OCI-LY3 (cell line): ENCODE measurements around the gene SLC25A51.

ENCODE experiments used
- H2AFZ ChIP-seq: fragments of 200-600, 300-600 bp; shearing (Covaris generic); 2 replicates; pipeline ENCODE4 v1.6.0; 2014; ENCODE audit warnings: antibody characterized with exemption, low read depth, low read length
- H3K27ac ChIP-seq: fragments of 200-600, 300-600 bp; sonication (generic); 2 replicates; pipeline ENCODE4 v1.5.1; 2014; ENCODE audit warnings: mild to moderate bottlenecking, low read length, moderate library complexity, mixed read lengths
- H3K27me3 ChIP-seq: fragments of 200-600, 300-600 bp; sonication (generic); 2 replicates; pipeline ENCODE4 v1.6.1; 2014; ENCODE audit warnings: low read depth, low read length, mixed read lengths
- H3K36me3 ChIP-seq: fragments of 200-600, 300-600 bp; sonication (generic); replicated peaks from 2 replicates; pipeline ENCODE3; 2014; ENCODE audit warnings: low read depth, low read length, mixed read lengths
- H3K4me1 ChIP-seq: fragments of 300-600, 200-600 bp; sonication (generic); 2 replicates; pipeline ENCODE4 v1.6.1; 2014; ENCODE audit warnings: low read length, mixed read lengths
- H3K4me2 ChIP-seq: fragments of 200-600, 300-600 bp; sonication (generic); 2 replicates; pipeline ENCODE4 v1.6.1; 2014; ENCODE audit warnings: low read length, mixed read lengths
- H3K4me3 ChIP-seq: fragments of 300-600, 200-600 bp; sonication (generic); 2 replicates; pipeline ENCODE4 v1.5.1; 2014; ENCODE audit warnings: antibody characterized with exemption, mild to moderate bottlenecking, low read length, moderate library complexity
- H3K79me2 ChIP-seq: fragments of 300-600, 200-600 bp; shearing (Covaris generic); 2 replicates; pipeline ENCODE4 v1.6.1; 2014; ENCODE audit warnings: mild to moderate bottlenecking, low read length, mixed read lengths
- H3K9ac ChIP-seq: fragments of 300-600, 200-600 bp; shearing (Covaris generic); 2 replicates; pipeline ENCODE4 v1.6.0; 2014; ENCODE audit warnings: mild to moderate bottlenecking, low read length, moderate library complexity
- H3K9me3 ChIP-seq: fragments of 200-600, 300-600 bp; shearing (Covaris generic); 2 replicates; pipeline ENCODE4 v1.6.1; 2014; ENCODE audit warnings: low read length, mixed read lengths; ENCODE audit not compliant: insufficient read depth
- H4K20me1 ChIP-seq: fragments of 200-600, 300-600 bp; sonication (generic); 2 replicates; pipeline ENCODE4 v1.6.1; 2016; ENCODE audit warnings: low read length, mixed read lengths; ENCODE audit not compliant: insufficient read depth
- EZH2phosphoT487 ChIP-seq: fragments of 200-600 bp; shearing (Covaris generic); IDR thresholded peaks from 2 replicates; pipeline ENCODE4 v1.6.1; 2018; ENCODE audit warnings: antibody characterized with exemption, mixed run types, low read depth
- TF ChIP-seq, protein P1 (sequence below): fragments of 200-600, 300-600 bp; sonication (generic); IDR thresholded peaks from 2 replicates; pipeline ENCODE4 v1.5.1; 2014; ENCODE audit warnings: antibody characterized with exemption, low read length, low read depth

SLC25A51 gene

DNA sequence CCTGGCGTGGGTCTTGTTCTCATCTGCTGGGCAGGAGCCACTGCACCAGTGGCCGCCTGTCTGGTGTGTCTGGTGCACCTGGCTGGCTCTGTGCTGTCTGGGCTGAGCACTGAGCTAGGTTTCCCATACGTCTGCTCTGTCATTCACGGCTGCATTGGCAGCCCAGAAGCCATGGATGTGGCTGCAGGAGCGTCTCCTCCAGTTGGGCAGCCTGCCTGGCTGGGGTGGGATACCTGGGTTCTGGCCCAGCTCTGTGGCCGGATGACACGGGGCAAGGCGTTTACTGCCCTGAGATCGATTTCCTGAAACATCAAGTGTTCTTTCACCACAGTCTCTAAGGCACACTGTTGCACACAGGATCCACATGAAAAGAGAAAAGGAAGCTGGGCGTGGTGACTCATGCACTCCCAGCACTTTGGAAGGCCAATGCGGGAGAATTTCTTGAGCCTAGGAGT lies 25.5 kb upstream of the SLC25A51 start:
- Histone ChIP-seq H3K9me3 (no peaks in the 10 kb centered on the region), H2AFZ (no peak overlapping the region), H3K36me3 (no peaks in the 10 kb centered on the region), H3K79me2 (no peaks in the 10 kb centered on the region), H3K9ac (no peak overlapping the region), H4K20me1 (no peaks in the 10 kb centered on the region), H3K4me3 (no peak overlapping the region), H3K27me3 (no peaks in the 10 kb centered on the region), H3K4me1 (peaks cover 18% of the 10 kb centered on the region), H3K4me2 (no peak overlapping the region), H3K27ac (no peak overlapping the region)
- TF ChIP-seq EZH2phosphoT487: no peak
- TF ChIP-seq, protein P1, sequence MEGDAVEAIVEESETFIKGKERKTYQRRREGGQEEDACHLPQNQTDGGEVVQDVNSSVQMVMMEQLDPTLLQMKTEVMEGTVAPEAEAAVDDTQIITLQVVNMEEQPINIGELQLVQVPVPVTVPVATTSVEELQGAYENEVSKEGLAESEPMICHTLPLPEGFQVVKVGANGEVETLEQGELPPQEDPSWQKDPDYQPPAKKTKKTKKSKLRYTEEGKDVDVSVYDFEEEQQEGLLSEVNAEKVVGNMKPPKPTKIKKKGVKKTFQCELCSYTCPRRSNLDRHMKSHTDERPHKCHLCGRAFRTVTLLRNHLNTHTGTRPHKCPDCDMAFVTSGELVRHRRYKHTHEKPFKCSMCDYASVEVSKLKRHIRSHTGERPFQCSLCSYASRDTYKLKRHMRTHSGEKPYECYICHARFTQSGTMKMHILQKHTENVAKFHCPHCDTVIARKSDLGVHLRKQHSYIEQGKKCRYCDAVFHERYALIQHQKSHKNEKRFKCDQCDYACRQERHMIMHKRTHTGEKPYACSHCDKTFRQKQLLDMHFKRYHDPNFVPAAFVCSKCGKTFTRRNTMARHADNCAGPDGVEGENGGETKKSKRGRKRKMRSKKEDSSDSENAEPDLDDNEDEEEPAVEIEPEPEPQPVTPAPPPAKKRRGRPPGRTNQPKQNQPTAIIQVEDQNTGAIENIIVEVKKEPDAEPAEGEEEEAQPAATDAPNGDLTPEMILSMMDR: no peak

DNA sequence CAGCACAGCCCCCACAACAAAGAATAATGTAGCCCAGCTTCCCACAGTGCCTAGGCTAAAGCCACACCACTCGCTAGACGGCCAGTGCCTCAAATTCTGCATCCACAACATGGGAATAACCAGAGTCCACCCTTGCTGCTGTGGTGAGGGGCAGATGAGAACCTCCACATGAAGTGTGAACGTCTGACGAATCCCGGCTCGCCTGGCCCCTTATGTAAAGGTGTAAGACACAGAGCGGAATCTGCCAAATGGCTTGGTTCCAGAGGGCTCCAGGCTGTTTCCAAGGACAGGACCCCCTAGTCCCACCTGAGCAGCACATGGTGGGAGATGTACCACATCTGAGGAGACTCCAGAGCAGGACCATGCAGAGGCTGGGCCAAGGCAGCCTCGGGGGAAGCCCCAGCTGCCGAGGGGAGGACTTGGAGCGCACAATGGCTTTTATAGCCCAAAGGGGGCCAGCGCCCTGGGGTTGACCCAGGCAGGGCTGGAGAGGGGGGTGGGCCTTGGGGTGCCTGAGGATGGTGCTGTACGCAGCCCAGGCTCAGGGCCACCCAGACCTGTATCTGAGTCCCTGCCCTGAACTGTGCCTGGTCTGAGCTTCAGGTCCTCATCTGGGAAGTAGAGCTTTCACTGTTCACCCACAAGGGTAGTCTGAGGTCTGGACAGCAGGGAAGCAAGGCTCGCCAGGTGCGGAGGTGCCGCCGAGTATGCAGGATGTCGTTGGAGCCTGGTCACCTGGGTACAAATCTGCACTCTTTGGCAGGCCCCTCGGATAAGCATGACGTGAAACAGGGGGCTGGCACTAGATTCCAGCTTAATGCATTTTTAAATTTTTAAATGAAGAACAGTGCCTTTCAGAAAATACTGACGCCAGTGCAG lies 24.9 kb upstream of the SLC25A51 start:
- H3K27ac ChIP-seq: no peak overlapping the region
- TF ChIP-seq EZH2phosphoT487: no peak
- H3K79me2 ChIP-seq: no peaks in the 10 kb centered on the region
- H3K36me3 ChIP-seq: no peaks in the 10 kb centered on the region
- H3K4me2 ChIP-seq: no peak overlapping the region
- H3K4me1 ChIP-seq: peaks cover 18% of the 10 kb centered on the region
- no peak overlapping the region for H2AFZ ChIP-seq
- H3K9ac ChIP-seq: no peak overlapping the region
- H3K4me3 ChIP-seq: no peak overlapping the region
- H4K20me1 ChIP-seq: no peaks in the 10 kb centered on the region
- no peaks in the 10 kb centered on the region for H3K9me3 ChIP-seq
- no peaks in the 10 kb centered on the region for H3K27me3 ChIP-seq

DNA sequence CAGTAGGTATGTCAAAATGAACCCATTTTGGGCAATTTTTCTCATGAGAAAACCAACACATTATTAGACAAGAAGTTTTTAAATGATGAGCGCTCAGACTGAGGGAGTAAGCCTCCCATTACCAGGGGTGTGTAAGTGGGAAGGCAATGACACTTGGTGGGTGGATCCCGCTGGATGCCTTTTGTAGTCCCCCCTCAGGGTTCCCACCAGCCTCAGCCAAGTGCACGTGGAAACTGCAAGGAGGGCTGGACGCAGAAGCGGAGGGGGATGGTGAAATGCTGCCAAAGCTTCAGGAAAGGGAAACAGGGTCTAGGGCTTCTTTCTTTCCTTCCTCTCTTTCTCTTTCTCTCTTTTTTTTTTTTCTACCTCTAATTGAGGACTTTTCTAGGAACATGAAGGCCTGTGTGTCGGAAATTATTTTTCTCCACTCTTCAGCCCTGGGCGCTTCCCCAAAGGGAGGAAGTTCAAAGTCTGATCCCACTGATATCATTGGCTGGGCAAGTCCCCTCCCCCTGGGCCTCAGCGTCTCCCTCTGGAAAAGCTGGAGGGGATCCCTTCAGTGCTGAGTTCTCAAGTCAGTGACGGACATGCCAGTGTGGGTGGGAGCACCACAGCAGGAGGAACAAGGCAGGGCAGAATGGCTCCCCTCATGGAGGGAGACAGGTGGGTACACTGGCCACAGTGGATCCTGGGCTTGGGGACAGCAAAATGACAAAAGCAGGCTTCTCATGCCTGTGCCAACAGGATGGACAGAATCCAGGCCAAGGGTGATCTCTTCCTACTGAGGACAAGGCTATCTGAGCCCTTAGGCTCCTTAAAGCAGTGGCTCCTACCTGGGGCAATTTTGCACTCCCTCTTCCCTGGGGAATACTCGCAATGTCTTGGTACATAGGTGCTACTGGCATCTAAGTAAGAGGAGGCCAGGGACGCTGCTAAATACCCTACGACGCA lies 23.9 kb upstream of the SLC25A51 start:
- H3K27me3 ChIP-seq: no peaks in the 10 kb centered on the region
- no peaks in the 10 kb centered on the region for H3K79me2 ChIP-seq
- H4K20me1 ChIP-seq: no peaks in the 10 kb centered on the region
- no peaks in the 10 kb centered on the region for H3K36me3 ChIP-seq
- H2AFZ ChIP-seq: no peak overlapping the region
- no peaks in the 10 kb centered on the region for H3K9me3 ChIP-seq
- H3K27ac ChIP-seq: no peak overlapping the region
- H3K4me3 ChIP-seq: no peak overlapping the region
- H3K4me2 ChIP-seq: no peak overlapping the region
- peaks cover 21% of the 10 kb centered on the region for H3K4me1 ChIP-seq
- TF ChIP-seq, protein P1: no peak
- no peak for TF ChIP-seq EZH2phosphoT487
- no peak overlapping the region for H3K9ac ChIP-seq

DNA sequence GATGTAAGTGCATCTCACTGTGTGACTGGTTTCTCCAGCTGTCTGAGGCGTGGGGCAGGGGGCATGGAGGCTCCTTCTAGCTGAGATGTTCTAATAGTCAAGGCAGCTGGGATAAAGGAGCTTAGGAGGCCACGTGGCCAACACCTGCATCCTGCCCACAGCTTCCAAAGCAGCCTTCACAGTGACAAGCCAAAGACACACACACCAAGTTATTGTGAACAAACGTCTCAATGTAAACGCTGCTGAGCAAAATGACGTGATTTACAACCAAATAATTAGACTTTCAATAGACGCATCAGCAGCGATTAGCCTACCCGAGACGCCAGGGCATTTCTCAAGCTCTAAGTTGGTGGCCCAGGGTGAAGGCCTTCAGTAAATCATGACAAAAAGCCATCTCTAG lies 23.2 kb upstream of the SLC25A51 start:
- H4K20me1 ChIP-seq: no peaks in the 10 kb centered on the region
- H3K79me2 ChIP-seq: no peaks in the 10 kb centered on the region
- H3K4me2 ChIP-seq: no peak overlapping the region
- H3K4me3 ChIP-seq: no peak overlapping the region
- H3K9ac ChIP-seq: no peak overlapping the region
- H2AFZ ChIP-seq: no peak overlapping the region
- no peaks in the 10 kb centered on the region for H3K36me3 ChIP-seq
- H3K27me3 ChIP-seq: no peaks in the 10 kb centered on the region
- H3K27ac ChIP-seq: no peak overlapping the region
- peaks cover 29% of the 10 kb centered on the region for H3K4me1 ChIP-seq
- no peaks in the 10 kb centered on the region for H3K9me3 ChIP-seq
- TF ChIP-seq, protein P1: no peak
- no peak for TF ChIP-seq EZH2phosphoT487
